Stimulated activated CD4-positive, alpha-beta T cell treated with anti-CD3 and anti-CD28 coated beads, Interleukin-2, amount 100 ng/mL, for 24 hours (primary cell): ENCODE data around the gene ZNF107.
A peak's percentile ranks its signal among the peaks of the same experiment; 100 is the strongest.
"Not testable (repeated sequence)": the region's sequence is repeated elsewhere in the genome, so short reads cannot be mapped to it uniquely, and the experiment has no call there.

ENCODE experiments used
- DNase-seq, 2 donors: peaks; one replicate each; pipeline ENCODE4 v3.0.0-alpha.2; 2020

Gene ZNF107

DNA sequence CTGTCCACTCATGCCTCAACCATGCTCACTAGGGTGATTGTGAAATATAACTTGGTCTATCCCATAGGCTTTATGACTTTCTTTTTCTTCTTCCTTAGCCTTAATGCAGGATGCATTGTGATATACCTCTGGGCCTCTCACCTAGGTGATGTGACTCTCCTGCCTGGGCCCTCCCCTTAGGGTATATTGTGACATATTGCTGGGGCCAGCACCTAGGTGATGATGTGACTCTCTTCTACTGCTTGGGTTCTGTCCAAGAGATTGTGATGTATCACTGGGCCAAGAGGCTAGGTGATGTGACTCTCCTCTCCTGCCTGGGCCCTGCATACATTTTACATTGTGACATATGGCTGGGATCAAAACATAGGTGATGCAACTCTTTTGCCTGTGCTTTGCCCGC is 14.7 kb upstream of the ZNF107 start:
- DNase-seq, result no peak

DNA sequence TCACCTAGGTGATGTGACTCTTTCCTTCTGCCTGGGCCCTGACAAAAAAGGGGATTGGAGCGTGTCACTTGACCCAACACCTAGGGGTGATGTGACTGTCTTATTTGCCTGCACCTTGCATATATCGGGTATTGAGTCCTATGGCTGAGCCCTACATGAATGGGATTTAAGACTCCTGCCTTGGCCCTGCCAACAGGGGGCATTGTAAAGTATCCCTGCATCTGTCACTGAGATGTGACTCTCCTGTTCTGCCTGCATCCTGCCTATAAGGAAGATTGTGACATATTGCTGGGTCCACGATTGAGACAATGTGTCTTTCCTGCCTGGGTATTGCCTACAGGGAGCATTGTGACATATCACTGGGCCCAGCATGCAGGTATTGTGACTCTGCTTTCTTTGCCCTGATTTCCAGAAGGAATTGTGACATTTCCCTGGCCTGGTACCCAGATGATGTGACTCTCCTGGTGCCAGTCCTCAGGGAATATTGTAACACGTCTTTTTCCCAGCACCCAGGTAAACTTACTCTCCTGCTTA is 14.2 kb upstream of the ZNF107 start:
- DNase-seq, result no peak

DNA sequence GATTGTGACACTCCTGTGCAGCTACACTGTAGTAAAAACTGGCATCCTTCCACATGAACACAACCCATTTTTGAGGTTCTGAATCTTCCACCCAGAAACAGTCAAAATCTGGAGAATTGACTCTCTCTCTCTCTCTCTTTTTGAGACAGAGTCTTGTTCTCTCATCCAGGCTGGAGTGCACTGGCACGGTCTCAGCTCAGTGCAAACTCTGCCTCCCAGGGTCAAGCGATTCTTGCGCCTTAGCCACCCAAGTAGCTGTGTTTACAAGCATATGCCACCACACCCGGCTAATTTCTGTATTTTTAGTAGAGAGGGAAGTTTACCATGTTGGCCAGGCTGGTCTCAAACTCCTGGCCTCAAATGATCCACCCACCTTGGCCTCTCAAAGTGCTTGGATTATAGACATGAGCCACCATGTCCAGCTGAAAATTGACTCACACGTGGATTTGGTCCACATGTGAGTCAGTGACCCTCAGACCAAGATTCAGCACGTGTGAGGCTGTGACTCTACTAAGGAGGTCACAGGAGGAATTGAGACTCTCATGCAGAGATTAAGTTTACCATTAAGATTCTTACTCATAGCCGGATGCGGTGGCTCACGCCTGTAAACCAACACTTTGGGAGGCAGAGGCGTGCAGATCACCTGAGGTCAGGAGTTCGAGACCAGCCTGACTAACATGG is 12.1 kb upstream of the ZNF107 start:
- no peak for DNase-seq

DNA sequence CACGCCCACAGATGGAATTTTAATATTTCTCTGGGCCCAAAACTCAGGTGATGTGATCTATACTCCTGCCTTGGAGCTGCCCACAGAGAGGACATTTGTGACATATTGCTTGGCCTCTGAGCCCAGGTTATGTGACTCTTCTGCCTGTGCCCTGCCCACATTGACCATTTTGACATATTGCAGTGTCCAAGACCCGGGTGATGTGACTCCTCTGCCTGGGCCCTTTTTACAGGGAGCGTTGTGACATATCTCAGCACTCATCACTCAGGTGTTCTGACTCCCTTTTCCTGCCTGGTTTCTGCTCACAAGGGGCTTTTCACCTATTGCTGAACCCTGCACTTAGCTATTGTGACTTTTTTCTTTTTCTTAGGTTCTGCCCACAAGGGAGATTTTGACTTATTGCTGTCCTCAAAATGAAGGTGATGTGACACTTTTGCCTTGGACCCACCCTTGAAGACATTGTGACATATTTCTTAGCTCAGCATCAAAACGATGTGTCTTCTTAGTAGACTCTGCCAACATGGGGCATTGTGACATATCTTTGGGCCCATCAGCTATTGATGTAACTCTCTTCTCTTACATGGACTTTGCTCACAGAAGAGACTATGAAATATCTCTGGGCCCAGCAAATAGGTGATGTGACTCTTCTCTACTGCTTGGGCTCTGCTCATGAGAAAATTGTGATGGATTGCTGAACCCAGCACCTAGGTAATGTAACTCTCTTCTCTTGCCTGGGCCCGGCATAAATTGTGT is 11.0 kb upstream of the ZNF107 start:
- no peak for DNase-seq

DNA sequence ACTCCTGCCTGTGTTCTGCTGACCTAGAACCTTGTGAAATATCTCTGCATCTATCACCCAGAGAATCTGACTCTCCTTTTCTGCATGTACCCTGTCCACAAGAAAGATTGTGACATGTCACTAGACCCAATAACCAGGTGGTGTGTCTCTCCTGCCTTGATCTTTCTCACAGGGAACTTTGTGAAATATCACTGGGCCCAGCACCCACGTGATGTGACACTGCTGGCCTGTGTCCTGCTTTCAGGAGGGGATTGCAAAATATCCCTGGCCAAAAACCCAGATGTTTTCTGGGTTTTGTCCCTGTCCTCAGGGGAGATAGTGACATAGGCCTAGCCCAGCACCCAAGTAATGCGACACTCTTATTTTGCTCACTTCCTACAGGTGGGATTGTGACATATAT is 10.1 kb upstream of the ZNF107 start:
- no peak for DNase-seq

DNA sequence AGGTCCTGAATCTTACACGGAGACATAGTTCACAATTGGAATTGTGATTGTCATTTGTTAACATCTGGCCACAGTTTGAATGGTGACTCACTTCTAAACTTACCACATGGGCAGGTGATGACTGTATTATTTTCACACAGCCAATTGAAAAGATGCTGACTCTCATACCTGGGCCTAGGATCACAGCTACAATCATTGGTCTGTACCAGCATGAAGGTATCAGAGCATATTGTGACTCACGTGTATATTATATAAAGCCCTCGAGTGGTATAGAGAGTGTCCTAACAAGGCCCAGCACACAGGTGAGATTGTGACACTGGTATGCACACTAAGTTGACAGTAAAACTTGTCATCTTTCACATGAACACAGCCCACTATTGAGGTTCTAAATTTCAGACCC is 9.4 kb upstream of the ZNF107 start:
- DNase-seq, result no peak

DNA sequence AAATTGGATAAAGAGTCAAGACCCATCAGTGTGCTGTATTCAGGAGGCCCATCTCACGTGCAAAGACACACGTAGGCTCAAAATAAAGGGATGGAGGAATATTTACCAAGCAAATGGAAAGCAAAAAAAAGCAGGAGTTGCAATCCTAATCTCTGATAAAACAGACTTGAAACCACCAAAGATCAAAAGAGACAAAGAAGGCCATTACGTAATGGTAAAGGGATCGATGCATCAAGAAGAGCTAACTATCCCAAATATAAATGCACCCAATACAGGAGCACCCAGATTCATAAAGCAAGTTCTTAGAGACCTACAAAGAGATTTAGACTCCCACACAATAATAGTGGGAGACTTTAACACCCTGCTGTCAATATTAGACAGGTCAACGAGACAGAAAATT is 3.8 kb upstream of the ZNF107 start:
- not testable (repeated sequence) for DNase-seq

DNA sequence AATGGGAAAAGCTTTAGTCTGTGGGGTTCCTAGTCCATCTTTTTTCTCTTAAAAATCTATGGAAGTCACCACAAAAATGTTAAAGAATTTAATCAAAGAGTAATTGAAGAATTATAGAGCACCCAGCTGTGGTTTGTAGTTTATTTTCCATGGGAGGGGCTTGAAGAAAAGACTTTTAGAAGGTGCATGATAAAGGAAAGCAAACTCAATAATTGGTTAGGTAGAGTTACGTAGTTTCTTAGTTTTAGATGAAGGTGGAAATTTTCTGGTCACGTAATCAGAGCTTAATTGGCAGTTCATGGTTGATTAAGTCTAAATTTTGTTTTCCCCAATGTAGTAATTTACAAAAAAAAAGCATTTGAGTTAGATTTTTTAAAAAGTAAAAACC is 724 bp downstream of the ZNF107 start:
- DNase-seq, result no peak

DNA sequence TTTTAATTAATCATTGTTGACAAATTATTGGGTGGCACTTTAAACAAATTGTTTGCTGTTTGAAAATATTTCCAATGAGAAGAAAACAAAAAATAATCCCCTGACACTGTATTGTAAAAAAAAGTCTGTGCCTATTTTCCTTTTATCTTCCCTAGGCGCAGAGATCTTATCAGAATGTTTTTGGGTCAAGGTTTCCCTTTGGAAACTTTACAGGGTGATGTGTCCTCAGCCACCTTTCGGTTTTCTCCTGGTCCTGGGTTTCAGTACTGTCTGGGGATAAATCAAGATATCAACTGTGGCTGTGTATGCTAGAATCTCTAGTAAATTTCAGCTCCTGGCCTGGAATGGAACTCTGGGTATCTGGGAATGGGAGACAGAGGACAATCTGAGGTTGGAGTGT is 1.4 kb downstream of the ZNF107 start:
- no peak for DNase-seq

DNA sequence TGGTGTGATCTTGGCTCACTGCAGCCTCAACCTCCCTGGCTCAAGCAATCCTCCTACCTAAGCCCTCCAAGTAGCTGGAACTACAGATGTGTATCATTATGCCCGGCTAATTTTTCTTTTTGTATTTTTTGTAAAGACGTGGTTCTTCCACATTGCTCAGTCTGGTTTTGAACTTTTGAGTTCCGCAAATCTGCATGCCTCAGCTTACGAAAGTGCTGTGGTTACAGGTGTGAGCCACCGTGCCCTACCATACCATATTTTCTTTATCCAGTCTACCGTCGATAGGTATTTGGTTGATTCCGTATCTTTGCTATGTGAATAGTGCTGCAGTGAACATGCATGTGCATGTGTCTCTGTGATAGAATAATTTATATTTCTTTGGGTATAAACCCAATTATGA is 6.5 kb downstream of the ZNF107 start:
- DNase-seq, result no peak

DNA sequence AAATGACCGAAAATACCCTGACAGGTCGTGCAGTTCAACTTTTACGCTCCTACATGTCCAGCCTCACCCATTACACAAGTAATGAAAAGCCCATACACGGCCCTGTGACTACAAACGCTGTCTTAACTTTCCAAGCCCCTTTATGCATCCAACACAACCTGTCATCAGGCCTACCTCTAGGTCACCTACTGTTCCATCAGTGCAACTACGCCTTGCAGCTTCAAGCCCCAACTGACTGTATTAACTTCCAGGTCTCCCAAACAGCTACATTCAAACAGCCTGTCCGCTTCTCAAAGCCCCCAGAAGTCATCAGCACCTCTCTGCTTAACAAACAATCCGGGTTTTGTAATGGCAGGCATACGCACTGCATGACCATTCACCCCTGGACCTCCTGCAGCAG is 19.2 kb downstream of the ZNF107 start:
- no peak for DNase-seq

DNA sequence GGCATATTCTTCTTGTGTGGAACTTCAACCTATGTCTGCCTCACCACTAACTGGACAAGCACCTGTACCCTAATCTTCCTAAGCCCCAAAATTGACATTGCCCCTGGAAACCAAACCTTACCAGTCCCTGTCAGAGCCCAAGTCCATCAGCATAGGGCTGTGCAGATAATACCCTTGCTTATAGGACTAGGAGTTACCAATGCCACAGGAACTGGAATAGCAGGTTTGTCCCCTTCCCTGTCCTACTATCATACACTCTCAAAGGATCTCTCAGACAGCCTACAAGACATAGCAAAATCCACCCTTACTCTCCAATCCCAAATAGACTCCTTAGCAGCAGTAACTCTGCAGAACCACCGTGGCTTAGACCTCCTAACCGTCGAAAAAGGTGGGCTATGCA is 19.8 kb downstream of the ZNF107 start:
- DNase-seq, result no peak

DNA sequence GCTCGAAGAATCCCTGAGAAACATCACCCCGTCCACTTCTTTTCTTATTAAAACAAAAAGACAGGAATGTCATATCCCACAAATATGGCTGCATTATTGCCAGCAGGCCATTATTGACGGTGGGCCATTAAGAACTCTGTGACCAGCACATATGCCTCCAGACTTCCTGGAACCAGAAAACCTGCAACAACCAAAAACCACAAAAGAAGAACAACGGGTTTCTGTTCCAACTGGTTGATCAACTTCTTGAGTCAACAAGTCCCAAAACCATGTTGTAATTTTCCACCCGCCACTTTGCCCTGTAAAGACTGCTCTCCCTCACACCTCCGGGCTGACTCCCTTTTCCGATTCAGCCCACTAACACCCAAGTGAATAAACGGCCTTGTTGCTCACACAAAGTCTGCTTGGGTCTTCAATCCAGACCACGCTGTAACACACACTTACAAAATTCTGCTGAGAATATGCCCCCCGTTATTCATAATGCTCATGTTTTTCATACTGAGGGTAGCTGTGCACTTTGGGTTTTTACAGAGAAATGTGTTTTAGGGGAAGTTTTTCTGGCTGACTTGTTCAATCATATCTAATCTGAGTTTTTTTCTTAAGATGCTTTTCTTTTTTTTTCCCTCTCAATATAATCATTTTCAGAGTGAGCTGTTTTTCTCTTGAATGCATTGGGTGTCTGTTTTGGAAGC is 20.7 kb downstream of the ZNF107 start:
- DNase-seq, result peak in 1 of 2 donors; percentile 25

DNA sequence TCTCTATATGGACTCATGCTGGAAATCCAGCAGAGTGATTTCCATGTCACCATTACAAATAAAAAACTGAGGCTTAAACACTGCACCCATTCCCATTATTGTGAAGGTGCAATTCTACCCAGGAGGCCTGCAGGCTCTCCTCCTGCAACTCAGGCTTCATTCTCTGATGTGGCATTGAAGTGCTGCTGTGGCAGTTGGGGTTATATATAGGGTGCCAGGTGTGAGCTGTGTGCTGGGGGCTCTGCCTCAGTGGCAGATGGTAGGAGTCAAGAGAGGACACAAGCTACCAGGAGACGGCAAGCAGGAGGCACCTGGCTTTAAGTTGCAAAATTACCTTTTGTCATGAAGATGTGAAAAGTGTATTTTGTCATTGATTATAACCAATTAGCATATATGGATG is 21.3 kb downstream of the ZNF107 start:
- DNase-seq, result no peak

DNA sequence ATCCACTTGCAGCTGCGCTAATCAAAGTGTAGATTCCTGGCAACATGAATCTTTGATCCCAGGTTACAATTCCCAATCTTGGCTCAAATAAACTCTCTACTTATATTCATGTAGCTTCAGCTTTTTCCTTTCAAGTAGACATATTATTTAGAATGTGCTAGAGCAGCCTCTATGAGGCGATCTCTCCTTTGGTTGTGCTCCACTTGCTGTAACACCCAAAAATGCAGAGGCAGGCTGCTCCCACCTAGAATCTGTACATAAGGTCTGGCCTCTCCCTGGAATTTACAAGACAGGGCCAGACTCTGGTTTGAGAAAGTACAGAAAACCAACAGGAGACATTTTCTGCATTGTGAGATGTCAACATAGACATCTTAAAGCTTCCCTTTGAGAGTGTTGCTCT is 23.1 kb downstream of the ZNF107 start:
- no peak for DNase-seq

DNA sequence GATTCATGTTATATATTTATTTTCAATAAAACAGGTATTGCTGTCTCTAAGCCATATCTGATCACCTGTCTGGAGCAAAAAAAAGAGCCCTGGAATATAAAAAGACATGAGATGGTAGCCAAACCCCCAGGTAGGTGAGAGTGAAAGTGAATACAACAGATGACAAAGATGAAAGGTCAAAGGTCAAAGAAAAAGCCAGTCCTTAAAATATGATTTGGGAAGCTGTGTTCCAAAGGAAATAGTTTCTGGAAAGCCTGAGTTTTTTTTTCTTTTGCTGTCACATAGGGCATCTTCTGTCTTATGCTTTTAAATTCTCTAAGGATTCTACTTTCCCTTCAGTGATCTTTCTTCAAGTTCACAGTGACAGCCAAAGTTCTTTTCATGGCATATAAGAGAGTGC is 25.9 kb downstream of the ZNF107 start:
- DNase-seq, result no peak

DNA sequence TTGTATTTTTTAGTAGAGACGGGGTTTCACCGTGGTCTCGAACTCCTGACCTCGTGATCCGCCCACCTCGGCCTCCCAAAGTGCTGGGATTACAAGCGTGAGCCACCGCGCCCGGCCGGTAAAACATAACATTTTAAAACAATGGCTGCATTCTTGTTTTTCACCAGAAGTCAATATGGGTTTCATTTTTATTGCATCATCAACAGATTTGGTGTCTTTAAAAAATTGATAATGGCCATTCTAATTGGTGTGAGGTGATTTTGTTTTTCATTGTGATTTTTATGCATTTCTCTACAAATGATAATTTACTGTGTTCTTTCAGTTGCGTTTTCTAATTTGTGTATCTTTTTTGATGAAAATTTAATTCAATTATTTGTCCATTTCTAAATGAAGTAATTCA is 31.9 kb downstream of the ZNF107 start:
- not testable (repeated sequence) for DNase-seq

DNA sequence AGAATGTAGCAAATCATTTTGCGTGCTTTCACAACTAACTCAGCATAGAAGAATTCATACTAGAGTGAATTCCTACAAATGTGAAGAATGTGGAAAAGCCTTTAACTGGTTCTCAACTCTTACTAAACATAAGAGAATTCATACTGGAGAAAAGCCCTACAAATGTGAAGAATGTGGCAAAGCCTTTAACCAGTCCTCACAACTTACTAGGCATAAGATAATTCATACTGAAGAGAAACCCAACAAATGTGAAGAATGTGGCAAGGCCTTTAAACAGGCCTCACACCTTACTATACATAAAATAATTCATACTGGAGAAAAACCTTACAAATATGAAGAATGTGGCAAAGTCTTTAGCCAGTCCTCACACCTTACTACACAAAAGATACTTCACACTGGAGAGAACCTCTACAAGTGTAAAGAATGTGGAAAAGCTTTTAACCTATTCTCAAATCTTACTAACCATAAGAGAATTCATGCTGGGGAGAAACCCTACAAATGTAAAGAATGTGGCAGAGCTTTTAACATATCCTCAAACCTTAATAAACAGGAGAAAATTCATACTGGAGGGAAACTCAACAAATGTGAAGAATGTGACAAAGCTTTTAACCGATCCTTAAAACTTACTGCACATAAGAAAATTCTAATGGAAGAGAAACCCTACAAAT is 40.8 kb downstream of the ZNF107 start:
- no peak for DNase-seq

DNA sequence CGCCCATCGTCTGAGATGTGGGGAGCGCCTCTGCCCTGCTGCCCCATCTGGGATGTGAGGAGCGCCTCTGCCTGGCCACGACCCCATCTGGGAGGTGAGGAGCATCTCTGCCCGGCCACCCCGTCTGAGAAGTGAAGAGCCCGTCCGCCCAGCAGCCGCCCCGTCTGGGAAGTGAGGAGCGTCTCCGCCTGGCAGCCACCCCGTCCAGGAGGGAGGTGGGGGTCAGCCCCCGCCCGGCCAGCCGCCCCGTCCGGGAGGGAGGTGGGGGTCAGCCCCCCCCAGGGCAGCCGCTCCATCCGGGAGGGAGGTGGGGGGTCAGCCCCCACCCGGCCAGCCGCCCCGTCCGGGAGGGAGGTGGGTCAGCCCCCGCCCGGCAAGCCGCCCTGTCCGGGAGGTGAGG is 52.0 kb downstream of the ZNF107 start:
- not testable (repeated sequence) for DNase-seq

DNA sequence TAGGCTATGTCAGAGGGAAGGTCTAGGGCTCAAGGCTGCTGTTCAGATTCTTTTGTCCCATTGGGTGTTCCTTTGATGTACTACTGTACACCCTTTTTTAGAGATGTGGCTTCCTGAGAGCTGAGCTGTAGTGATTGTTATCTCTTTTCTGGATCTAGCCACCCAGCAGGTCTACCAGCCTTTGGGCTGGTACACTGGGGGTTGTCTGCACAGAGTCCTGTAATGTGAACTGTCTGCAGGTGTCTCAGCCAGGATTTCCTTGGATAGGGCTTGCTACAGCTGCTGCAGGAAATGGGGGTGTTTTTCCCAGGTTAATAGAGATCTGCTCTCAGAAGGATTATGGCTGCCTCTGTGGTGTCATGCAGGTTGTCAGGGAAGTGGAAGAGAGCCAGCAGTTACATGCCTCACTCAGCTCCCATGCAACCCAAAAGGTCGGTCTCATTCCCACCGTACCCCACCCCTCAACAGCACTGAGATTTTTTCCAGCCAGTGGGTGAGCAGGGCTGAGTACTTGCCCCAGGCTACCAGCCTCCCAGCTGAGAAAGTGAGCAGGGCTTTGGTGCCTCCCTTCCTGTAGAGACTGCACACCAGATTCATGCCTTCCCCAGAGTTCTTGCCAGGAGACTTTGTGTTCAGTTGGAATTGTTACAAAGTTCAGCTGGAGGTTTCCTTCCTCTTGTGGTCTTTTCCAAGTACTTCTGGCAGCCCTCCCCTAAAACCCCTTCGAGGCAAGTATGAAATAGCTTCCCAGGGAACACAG is 63.3 kb downstream of the ZNF107 start:
- DNase-seq, result no peak

DNA sequence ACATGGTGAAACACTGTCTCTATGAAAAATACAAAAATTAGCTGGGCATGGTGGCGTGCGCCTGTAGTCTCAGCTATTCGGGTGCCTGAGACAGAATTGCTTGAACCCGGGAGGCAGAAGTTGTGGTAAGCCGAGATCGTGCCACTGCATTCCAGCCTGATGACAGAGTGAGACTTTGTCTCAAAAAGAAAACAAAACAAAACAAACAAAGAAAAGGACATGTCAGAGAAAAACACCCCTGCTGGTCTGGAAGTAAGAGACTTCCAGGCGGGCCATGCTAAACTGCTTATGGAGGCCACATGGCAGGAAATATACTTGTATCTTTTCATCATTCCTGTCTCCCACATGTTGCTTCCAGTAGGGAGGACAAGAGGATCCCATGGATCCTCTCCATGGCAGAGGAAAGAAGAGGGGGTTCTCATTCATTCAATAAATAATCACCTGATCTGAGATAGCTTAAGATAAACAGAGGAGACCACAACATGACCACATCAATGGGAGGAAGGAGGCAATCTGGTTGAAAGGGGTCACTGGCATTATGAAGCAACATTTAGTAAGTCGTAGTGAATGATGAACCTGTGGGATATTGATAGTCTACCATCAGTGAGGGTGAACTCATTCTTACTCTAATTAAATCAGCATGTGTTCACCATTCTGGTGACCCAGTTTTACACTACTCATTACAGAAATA is 67.8 kb downstream of the ZNF107 start:
- no peak for DNase-seq

DNA sequence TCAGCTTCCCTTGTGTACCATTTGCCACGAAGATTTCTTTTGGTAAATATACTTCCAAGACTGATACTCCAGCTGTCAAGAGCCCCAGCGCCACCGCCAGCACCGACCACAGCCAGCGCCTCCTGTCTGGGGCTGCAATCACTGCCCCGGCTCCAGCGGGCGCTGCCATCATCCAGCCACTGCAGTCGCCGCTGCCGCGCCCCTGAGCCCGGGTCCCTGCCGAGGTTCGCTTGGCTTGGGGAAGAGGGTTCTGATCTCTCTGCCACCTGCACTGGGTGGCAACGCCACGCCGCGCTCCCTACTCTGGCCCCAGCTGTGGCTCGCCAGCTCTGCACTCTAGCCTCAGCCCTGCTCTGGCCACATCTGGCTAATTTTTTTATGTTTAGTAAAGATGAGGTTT is 70.6 kb downstream of the ZNF107 start:
- DNase-seq, result no peak
